ENCODE results near the gene CARS2. TPM values are rescaled to one million over a fixed set of nuclear protein-coding genes. Genes with fewer than 3 reads are reported as not detected.

The CARS2 gene
- total RNA-seq, 1 experiment from 2014 or later = 52.9 TPM

GRCh38 chr13:110618167-110618566 lies 87.7 kb downstream of the CARS2 start:
- peaks cover 79% of the 10 kb centered on the region for H3K79me2 ChIP-seq (ENCODE audit: insufficient read depth, low read length)
- H3K9ac ChIP-seq (ENCODE audit: low read length) = no peak overlapping the region
- no peak for TF ChIP-seq RAD21 (IDR thresholded peaks at IDR 0.05; ENCODE audit: low read depth)
- TF ChIP-seq ELF1 (IDR thresholded peaks at IDR 0.05; ENCODE audit: borderline replicate concordance, low read depth) = no peak
- no peak for TF ChIP-seq SRF (IDR thresholded peaks at IDR 0.05; ENCODE audit: low read depth)
- no peak for TF ChIP-seq CEBPB (IDR thresholded peaks at IDR 0.05; ENCODE audit: low read depth)
- TF ChIP-seq TCF7L2 (IDR thresholded peaks at IDR 0.05; ENCODE audit: borderline replicate concordance, extremely low read depth, insufficient read depth, insufficient read length) = no peak
- no peak for TF ChIP-seq FOSL1 (IDR thresholded peaks at IDR 0.05; ENCODE audit: low read depth)
- TF ChIP-seq POLR2AphosphoS5 (IDR thresholded peaks at IDR 0.05; ENCODE audit: low read depth, low read length) = no peak
- TF ChIP-seq EGR1 (IDR thresholded peaks at IDR 0.05; ENCODE audit: low read depth) = no peak
- TF ChIP-seq EZH2phosphoT487 (IDR thresholded peaks at IDR 0.05; ENCODE audit: borderline replicate concordance) = no peak
- TF ChIP-seq REST (IDR thresholded peaks at IDR 0.05; ENCODE audit: low read depth) = no peak
- no peak for TF ChIP-seq SP1 (IDR thresholded peaks at IDR 0.05; ENCODE audit: low read depth)
- no peaks in the 10 kb centered on the region for H3K9me3 ChIP-seq (ENCODE audit: control insufficient read depth in 1 of 2, insufficient read depth in 1 of 2, low read depth in 1 of 2, low read length in 2 of 2)
- POLR2A ChIA-PET = interaction anchor here (1.2 kb wide), 1 partner anchor 94 kb away, joined by 3 read pairs; no protein-coding TSS in a partner anchor
- ATAC-seq (no peak), DNase-seq (ENCODE audit: low read depth, low spot score) (no peak)
- no peak overlapping the region for H3K27ac ChIP-seq (ENCODE audit: low read depth, low read length)
- BruUV-seq (replicated peaks) = no TSS peak
- H3K4me3 ChIP-seq (replicated peaks in 1 of 2; ENCODE audit: low read depth in 1 of 2, low read length in 2 of 2) = no peak overlapping the region
- peaks cover 3 to 5% of the 10 kb centered on the region in 2 experiments; a peak in 1 of 4 replicates for H3K36me3 ChIP-seq (ENCODE audit: control insufficient read depth in 1 of 2, insufficient read depth in 2 of 2, low read length in 2 of 2)
- peaks cover 15 to 20% of the 10 kb centered on the region in 2 experiments for H3K4me1 ChIP-seq (ENCODE audit: control insufficient read depth in 1 of 2, insufficient read depth in 2 of 2, low read length in 2 of 2)
- CTCF ChIA-PET = interaction anchor here (1.0 to 1.2 kb wide), 2 partner anchors 15 to 25 kb away, joined by 3 to 4 read pairs; no protein-coding TSS in a partner anchor
- RAD21 ChIA-PET (ENCODE audit: low non-redundant PET in 1 of 2, low total read pairs in 2 of 2, uncharacterized antibody in 2 of 2, unreplicated experiment in 2 of 2) = no interaction called here
- H2AFZ ChIP-seq (ENCODE audit: low read depth, low read length, poor library complexity, severe bottlenecking) = no peak overlapping the region
- intact Hi-C loops (cut with micrococcal nuclease) = loop anchor here (5.0 kb wide), 1 partner anchor 89 kb away; the partner anchor contains the start of gene CARS2
- peaks cover 17% of the 10 kb centered on the region; the same call in 1 of the 2 replicates for H4K20me1 ChIP-seq (ENCODE audit: insufficient read depth)
- no peak overlapping the region for H3K4me2 ChIP-seq (ENCODE audit: low read length)
- no peaks in the 10 kb centered on the region for H3K27me3 ChIP-seq (ENCODE audit: insufficient read depth, low read length)
- no peaks in the 10 kb centered on the region for H3K9me2 ChIP-seq (ENCODE audit: insufficient read depth)

Measured in HCT116 (cell line).